ENCODE data around the gene PRL.

DNA sequence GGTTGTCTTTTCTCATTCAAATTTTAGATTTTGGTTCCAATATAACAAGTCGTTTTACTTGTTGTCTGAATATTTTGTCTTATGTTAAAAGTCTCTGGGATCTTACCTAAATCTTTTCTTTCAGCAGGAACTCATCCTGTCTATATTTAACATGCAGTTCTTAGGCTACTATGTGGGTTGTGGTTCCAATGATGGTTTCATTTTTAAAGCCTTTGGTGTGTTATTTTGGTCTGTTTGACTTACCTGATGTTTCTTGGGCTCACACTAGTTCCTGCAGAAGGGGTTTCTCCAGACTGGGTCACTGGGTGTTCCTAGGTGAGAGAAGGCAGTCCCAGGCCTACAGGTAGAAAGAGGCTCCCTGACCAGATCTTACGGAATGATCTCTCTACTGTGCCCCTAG lies 17.4 kb downstream of the PRL start:
- TF ChIP-seq, protein P1, sequence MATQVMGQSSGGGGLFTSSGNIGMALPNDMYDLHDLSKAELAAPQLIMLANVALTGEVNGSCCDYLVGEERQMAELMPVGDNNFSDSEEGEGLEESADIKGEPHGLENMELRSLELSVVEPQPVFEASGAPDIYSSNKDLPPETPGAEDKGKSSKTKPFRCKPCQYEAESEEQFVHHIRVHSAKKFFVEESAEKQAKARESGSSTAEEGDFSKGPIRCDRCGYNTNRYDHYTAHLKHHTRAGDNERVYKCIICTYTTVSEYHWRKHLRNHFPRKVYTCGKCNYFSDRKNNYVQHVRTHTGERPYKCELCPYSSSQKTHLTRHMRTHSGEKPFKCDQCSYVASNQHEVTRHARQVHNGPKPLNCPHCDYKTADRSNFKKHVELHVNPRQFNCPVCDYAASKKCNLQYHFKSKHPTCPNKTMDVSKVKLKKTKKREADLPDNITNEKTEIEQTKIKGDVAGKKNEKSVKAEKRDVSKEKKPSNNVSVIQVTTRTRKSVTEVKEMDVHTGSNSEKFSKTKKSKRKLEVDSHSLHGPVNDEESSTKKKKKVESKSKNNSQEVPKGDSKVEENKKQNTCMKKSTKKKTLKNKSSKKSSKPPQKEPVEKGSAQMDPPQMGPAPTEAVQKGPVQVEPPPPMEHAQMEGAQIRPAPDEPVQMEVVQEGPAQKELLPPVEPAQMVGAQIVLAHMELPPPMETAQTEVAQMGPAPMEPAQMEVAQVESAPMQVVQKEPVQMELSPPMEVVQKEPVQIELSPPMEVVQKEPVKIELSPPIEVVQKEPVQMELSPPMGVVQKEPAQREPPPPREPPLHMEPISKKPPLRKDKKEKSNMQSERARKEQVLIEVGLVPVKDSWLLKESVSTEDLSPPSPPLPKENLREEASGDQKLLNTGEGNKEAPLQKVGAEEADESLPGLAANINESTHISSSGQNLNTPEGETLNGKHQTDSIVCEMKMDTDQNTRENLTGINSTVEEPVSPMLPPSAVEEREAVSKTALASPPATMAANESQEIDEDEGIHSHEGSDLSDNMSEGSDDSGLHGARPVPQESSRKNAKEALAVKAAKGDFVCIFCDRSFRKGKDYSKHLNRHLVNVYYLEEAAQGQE (IDR thresholded peaks at IDR 0.05; ENCODE audit: unreplicated experiment) = no peak
- no peak for TF ChIP-seq POLR2AphosphoS5 (IDR thresholded peaks at IDR 0.05; ENCODE audit: low read depth)
- no peak for TF ChIP-seq EZH2phosphoT487 (IDR thresholded peaks at IDR 0.05; ENCODE audit: unreplicated experiment)
- TF ChIP-seq CREB1 (CRISPR knock-in tag; IDR thresholded peaks at IDR 0.05; ENCODE audit: low read depth) = no peak
- TF ChIP-seq, protein P2, sequence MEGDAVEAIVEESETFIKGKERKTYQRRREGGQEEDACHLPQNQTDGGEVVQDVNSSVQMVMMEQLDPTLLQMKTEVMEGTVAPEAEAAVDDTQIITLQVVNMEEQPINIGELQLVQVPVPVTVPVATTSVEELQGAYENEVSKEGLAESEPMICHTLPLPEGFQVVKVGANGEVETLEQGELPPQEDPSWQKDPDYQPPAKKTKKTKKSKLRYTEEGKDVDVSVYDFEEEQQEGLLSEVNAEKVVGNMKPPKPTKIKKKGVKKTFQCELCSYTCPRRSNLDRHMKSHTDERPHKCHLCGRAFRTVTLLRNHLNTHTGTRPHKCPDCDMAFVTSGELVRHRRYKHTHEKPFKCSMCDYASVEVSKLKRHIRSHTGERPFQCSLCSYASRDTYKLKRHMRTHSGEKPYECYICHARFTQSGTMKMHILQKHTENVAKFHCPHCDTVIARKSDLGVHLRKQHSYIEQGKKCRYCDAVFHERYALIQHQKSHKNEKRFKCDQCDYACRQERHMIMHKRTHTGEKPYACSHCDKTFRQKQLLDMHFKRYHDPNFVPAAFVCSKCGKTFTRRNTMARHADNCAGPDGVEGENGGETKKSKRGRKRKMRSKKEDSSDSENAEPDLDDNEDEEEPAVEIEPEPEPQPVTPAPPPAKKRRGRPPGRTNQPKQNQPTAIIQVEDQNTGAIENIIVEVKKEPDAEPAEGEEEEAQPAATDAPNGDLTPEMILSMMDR (conservative IDR thresholded peaks at IDR 0.05; ENCODE audit: low read depth in 2 of 2) = no peak
- TF ChIP-seq ZNF114 (CRISPR knock-in tag; IDR thresholded peaks at IDR 0.05) = no peak
- TF ChIP-seq EZH2 (IDR thresholded peaks at IDR 0.05; ENCODE audit: low read depth, unreplicated experiment) = no peak

Data from GM23338 (cell line).